ENCODE results near the gene MICALL1. TPM values are rescaled to one million over a fixed set of nuclear protein-coding genes. Genes with fewer than 3 reads are reported as not detected.

MICALL1 gene
- total and polyA plus RNA-seq, 2 donors from 2014 or later, result 9.6 to 30.9 TPM

- H3K9ac ChIP-seq (ENCODE audit: low read length in 3 of 3), result no peak overlapping the region
- no peak for TF ChIP-seq CTCF (IDR thresholded peaks at IDR 0.05; ENCODE audit: borderline replicate concordance, extremely low read depth, insufficient read depth)
- no peak for DNase-seq
- H3K27me3 ChIP-seq (ENCODE audit: control insufficient read depth, insufficient read depth, low read length), result no peaks in the 10 kb centered on the region
- H3K4me3 ChIP-seq (ENCODE audit: low read length in 3 of 3), result no peak overlapping the region
- H3K27ac ChIP-seq (ENCODE audit: low read depth in 2 of 2, low read length in 2 of 2), result no peak overlapping the region
- H3K36me3 ChIP-seq (ENCODE audit: control insufficient read depth in 2 of 3, insufficient read depth in 3 of 3, low read length in 3 of 3), result peaks cover 4 to 30% (median 24%) of the 10 kb centered on the region in 3 donors
- intact Hi-C loops (cut with DNase I), result loop anchor here (10.0 kb wide), 1 partner anchor 146 kb away; no protein-coding TSS in a partner anchor
- no peaks in the 10 kb centered on the region for H3K9me3 ChIP-seq (ENCODE audit: control insufficient read depth in 2 of 3, insufficient read depth in 1 of 3, low read length in 3 of 3)
- peaks cover 0 to 6% (median 2%) of the 10 kb centered on the region in 3 donors for H3K4me1 ChIP-seq (ENCODE audit: control insufficient read depth in 2 of 3, insufficient read depth in 2 of 3, low read depth in 1 of 3, low read length in 3 of 3)
- no peak for FAIRE-seq
Measured at GRCh38 chr22:37961062-37961461, 55.0 kb downstream of the MICALL1 start.

- peaks cover 6 to 27% (median 14%) of the 10 kb centered on the region in 3 donors for H3K36me3 ChIP-seq (ENCODE audit: control insufficient read depth in 2 of 3, insufficient read depth in 3 of 3, low read length in 3 of 3)
- intact Hi-C loops (cut with DNase I), result loop anchor here (10.0 kb wide), 1 partner anchor 151 kb away; no protein-coding TSS in a partner anchor
- H3K4me1 ChIP-seq (ENCODE audit: control insufficient read depth in 2 of 3, insufficient read depth in 2 of 3, low read depth in 1 of 3, low read length in 3 of 3), result peaks cover 0 to 7% (median 6%) of the 10 kb centered on the region in 3 donors
Measured at GRCh38 chr22:37965940-37966664, 60.0 kb downstream of the MICALL1 start.

GRCh38 chr22:37967147-37967546, 61.0 kb downstream of the MICALL1 start:
- Histone ChIP-seq H3K27me3 (ENCODE audit: control insufficient read depth, insufficient read depth, low read length) (no peaks in the 10 kb centered on the region), H3K9ac (ENCODE audit: low read length in 3 of 3) (no peak overlapping the region), H3K36me3 (ENCODE audit: control insufficient read depth in 2 of 3, insufficient read depth in 3 of 3, low read length in 3 of 3) (peaks cover 6 to 20% (median 10%) of the 10 kb centered on the region in 3 donors), H3K27ac (ENCODE audit: low read depth in 2 of 2, low read length in 2 of 2) (no peak overlapping the region), H3K4me3 (ENCODE audit: low read length in 3 of 3) (no peak overlapping the region), H3K4me1 (ENCODE audit: control insufficient read depth in 2 of 3, insufficient read depth in 2 of 3, low read depth in 1 of 3, low read length in 3 of 3) (peaks cover 0 to 7% (median 6%) of the 10 kb centered on the region in 3 donors), H3K9me3 (ENCODE audit: control insufficient read depth in 2 of 3, insufficient read depth in 1 of 3, low read length in 3 of 3) (no peaks in the 10 kb centered on the region)
- no peak for DNase-seq
- intact Hi-C loops (cut with DNase I), result loop anchor here (10.0 kb wide), 1 partner anchor 152 kb away; no protein-coding TSS in a partner anchor
- no peak for FAIRE-seq
- no peak for TF ChIP-seq CTCF (IDR thresholded peaks at IDR 0.05; ENCODE audit: borderline replicate concordance, extremely low read depth, insufficient read depth)

More at GRCh38 chr22:37965940-37966664, 60.0 kb downstream of the MICALL1 start:
- no peak for FAIRE-seq
- Histone ChIP-seq H3K9me3 (ENCODE audit: control insufficient read depth in 2 of 3, insufficient read depth in 1 of 3, low read length in 3 of 3) (no peaks in the 10 kb centered on the region), H3K4me3 (ENCODE audit: low read length in 3 of 3) (no peak overlapping the region), H3K9ac (ENCODE audit: low read length in 3 of 3) (no peak overlapping the region), H3K27me3 (ENCODE audit: control insufficient read depth, insufficient read depth, low read length) (no peaks in the 10 kb centered on the region), H3K27ac (ENCODE audit: low read depth in 2 of 2, low read length in 2 of 2) (no peak overlapping the region)
- TF ChIP-seq CTCF (IDR thresholded peaks at IDR 0.05; ENCODE audit: borderline replicate concordance, extremely low read depth, insufficient read depth), result no peak
- DNase-seq, result no peak

All from kidney (tissue), 14 donors.